ENCODE measurements around the gene TAAR5. TPM values are rescaled to one million over a fixed set of nuclear protein-coding genes. Genes with fewer than 3 reads are reported as not detected.
"Not testable (repeated sequence)": the region's sequence is repeated elsewhere in the genome, so short reads cannot be mapped to it uniquely, and the experiment has no call there.

TAAR5 gene
- total and polyA plus RNA-seq, 5 experiments from 2014 or later = not detected

- H3K4me3 Mint-ChIP-seq = no peak overlapping the region
- DNase-seq = no peak
- H3K9me3 Mint-ChIP-seq = no peaks in the 10 kb centered on the region
- H3K27ac Mint-ChIP-seq = no peak overlapping the region
- peaks cover 12 to 32% (median 21%) of the 10 kb centered on the region in 5 donors for H3K27me3 Mint-ChIP-seq
- no peaks in the 10 kb centered on the region for H3K36me3 Mint-ChIP-seq
- ATAC-seq = no peak
- POLR2A ChIA-PET = interaction anchor here (0.7 kb wide), 1 partner anchor 23 kb away, joined by 3 read pairs; no protein-coding TSS in a partner anchor
- H3K4me1 Mint-ChIP-seq = no peaks in the 10 kb centered on the region
Observed at GRCh38 chr6:132567566-132567965, 22.0 kb downstream of the TAAR5 start.

GRCh38 chr6:132566404-132566803 is 23.1 kb downstream of the TAAR5 start:
- POLR2A ChIA-PET = no interaction called here
- no peak overlapping the region for H3K4me3 Mint-ChIP-seq
- H3K27ac Mint-ChIP-seq = no peak overlapping the region
- no peaks in the 10 kb centered on the region for H3K9me3 Mint-ChIP-seq
- H3K27me3 Mint-ChIP-seq = peaks cover 12 to 23% (median 20%) of the 10 kb centered on the region in 5 donors
- ATAC-seq (no peak), DNase-seq (no peak)
- no peaks in the 10 kb centered on the region for H3K36me3 Mint-ChIP-seq
- H3K4me1 Mint-ChIP-seq = no peaks in the 10 kb centered on the region

- H3K4me1 Mint-ChIP-seq, H3K9me3 Mint-ChIP-seq, H3K4me3 Mint-ChIP-seq, ATAC-seq, H3K27ac Mint-ChIP-seq, DNase-seq, POLR2A ChIA-PET, H3K36me3 Mint-ChIP-seq: not testable (repeated sequence)
- H3K27me3 Mint-ChIP-seq = peaks cover 14 to 37% (median 20%) of the 10 kb centered on the region in 5 donors
Observed at GRCh38 chr6:132560087-132560486, 29.5 kb downstream of the TAAR5 start.

- Mint-ChIP-seq H3K4me1 (no peaks in the 10 kb centered on the region), H3K27ac (no peak within 1 kb of the TSS), H3K36me3 (no peaks in the 10 kb centered on the region), H3K9me3 (no peaks in the 10 kb centered on the region), H3K27me3 (peaks cover 4 to 37% (median 26%) of the 10 kb centered on the region in 5 donors), H3K4me3 (no peak within 1 kb of the TSS)
- no peak for DNase-seq
- POLR2A ChIA-PET = no interaction called here
- ATAC-seq = no peak
Observed at GRCh38 chr6:132552372-132552771, 37.2 kb downstream of the TAAR5 start, which contains the start of gene TAAR8. TAAR8 (plus strand) TSS chr6:132552672; CDS start chr6:132552693, 21 bp downstream.

- no peak overlapping the region for H3K27ac Mint-ChIP-seq
- H3K36me3 Mint-ChIP-seq = no peaks in the 10 kb centered on the region
- ATAC-seq (no peak), DNase-seq (no peak)
- no peaks in the 10 kb centered on the region for H3K9me3 Mint-ChIP-seq
- H3K4me3 Mint-ChIP-seq = no peak overlapping the region
- no peaks in the 10 kb centered on the region for H3K4me1 Mint-ChIP-seq
- POLR2A ChIA-PET = no interaction called here
- peaks cover 4 to 28% (median 18%) of the 10 kb centered on the region in 5 donors for H3K27me3 Mint-ChIP-seq
Observed at GRCh38 chr6:132551214-132551613, 38.3 kb downstream of the TAAR5 start.

- H3K36me3 Mint-ChIP-seq = no peaks in the 10 kb centered on the region
- no peak overlapping the region for H3K27ac Mint-ChIP-seq
- H3K4me1 Mint-ChIP-seq = no peaks in the 10 kb centered on the region
- DNase-seq (no peak), ATAC-seq (no peak)
- no peak overlapping the region for H3K4me3 Mint-ChIP-seq
- no peaks in the 10 kb centered on the region for H3K9me3 Mint-ChIP-seq
- POLR2A ChIA-PET = no interaction called here
- peaks cover 4 to 24% (median 18%) of the 10 kb centered on the region in 5 donors for H3K27me3 Mint-ChIP-seq
Observed at GRCh38 chr6:132548746-132549463, 40.6 kb downstream of the TAAR5 start.

- no peak overlapping the region for H3K4me3 Mint-ChIP-seq
- no peak for ATAC-seq
- POLR2A ChIA-PET = no interaction called here
- H3K9me3 Mint-ChIP-seq = no peaks in the 10 kb centered on the region
- H3K27me3 Mint-ChIP-seq = peaks cover 4 to 30% (median 21%) of the 10 kb centered on the region in 5 donors
- H3K4me1 Mint-ChIP-seq = no peaks in the 10 kb centered on the region
- no peak overlapping the region for H3K27ac Mint-ChIP-seq
- no peak for DNase-seq
- no peaks in the 10 kb centered on the region for H3K36me3 Mint-ChIP-seq
Observed at GRCh38 chr6:132544826-132545225, 44.7 kb downstream of the TAAR5 start.

Other genes starting within 250 kb of the TAAR5 start
- gene MOXD1, start 188.3 kb downstream of the TAAR5 start, total RNA-seq = under 1 TPM; 0.16 to 0.22 TPM
- not detected for gene MOXD1, start 188.3 kb downstream of the TAAR5 start, polyA plus RNA-seq
- gene STX7, start 76.6 kb downstream of the TAAR5 start, total RNA-seq = 10 to 100 TPM; 28.0 to 29.2 TPM
- 1 to 10 TPM; 2.9 to 9.6 (median 6.5) TPM for gene STX7, start 76.6 kb downstream of the TAAR5 start, polyA plus RNA-seq
- gene TAAR9, start 51.5 kb downstream of the TAAR5 start, total RNA-seq = not detected
- not detected for gene TAAR9, start 51.5 kb downstream of the TAAR5 start, polyA plus RNA-seq
- gene TAAR8, start 37.1 kb downstream of the TAAR5 start, total RNA-seq = not detected
- not detected for gene TAAR8, start 37.1 kb downstream of the TAAR5 start, polyA plus RNA-seq
- gene TAAR6, start 19.4 kb downstream of the TAAR5 start, total RNA-seq = not detected
- not detected for gene TAAR6, start 19.4 kb downstream of the TAAR5 start, polyA plus RNA-seq
- gene TAAR2, start 34.5 kb upstream of the TAAR5 start, total RNA-seq = not detected
- not detected for gene TAAR2, start 34.5 kb upstream of the TAAR5 start, polyA plus RNA-seq
- not detected for gene TAAR1, start 69.4 kb upstream of the TAAR5 start, total RNA-seq
- gene TAAR1, start 69.4 kb upstream of the TAAR5 start, polyA plus RNA-seq = not detected
- not detected for gene VNN1, start 124.3 kb upstream of the TAAR5 start, total RNA-seq
- gene VNN1, start 124.3 kb upstream of the TAAR5 start, polyA plus RNA-seq = not detected
- 10 to 100 TPM; 46.3 to 46.4 TPM for gene VNN2, start 168.2 kb upstream of the TAAR5 start, total RNA-seq
- gene VNN2, start 168.2 kb upstream of the TAAR5 start, polyA plus RNA-seq = 10 to 100 TPM; 42.7 to 52.0 (median 48.0) TPM
- 10 to 100 TPM; 18.1 to 19.3 TPM for gene SLC18B1, start 208.9 kb upstream of the TAAR5 start, total RNA-seq
- 10 to 100 TPM; 15.3 to 19.3 (median 16.9) TPM for gene SLC18B1, start 208.9 kb upstream of the TAAR5 start, polyA plus RNA-seq
- gene RPS12, start 224.8 kb upstream of the TAAR5 start, total RNA-seq = 1,000 to 10,000 TPM; 2,730 to 2,845 TPM
- gene RPS12, start 224.8 kb upstream of the TAAR5 start, polyA plus RNA-seq = 1,000 to 10,000 TPM; 3,456 to 3,652 (median 3,491) TPM

Measured in naive thymus-derived CD8-positive, alpha-beta T cell (primary cell).